Hematopoietic multipotent progenitor cell (in vitro differentiated cells): ENCODE data around the gene THOP1. TPM values are rescaled to one million over a fixed set of nuclear protein-coding genes. Genes with fewer than 3 reads are reported as not detected.

ENCODE experiments used
- DNase-seq, 3 donors: peaks; one replicate each; pipeline ENCODE4 v3.0.0-alpha.2; 2011 to 2015; ENCODE audit warnings: low read depth in 2 of 3, low spot score in 2 of 3
- total RNA-seq: library from RNA; depleted of rRNA; stranded (reverse); fragments of >200 nt; gene quantifications from one replicate; pipeline ENCODE4 v1.2.3, GENCODE V29; 2012

THOP1 gene
- total RNA-seq, 1 donor: 102 TPM

- no peak for DNase-seq
Observed at GRCh38 chr19:2813235-2814160, 28.2 kb downstream of the THOP1 start.

- no peak for DNase-seq
Observed at GRCh38 chr19:2814426-2814825, 29.1 kb downstream of the THOP1 start.

GRCh38 chr19:2815191-2815614 lies 29.9 kb downstream of the THOP1 start:
- DNase-seq: no peak

GRCh38 chr19:2815923-2816322 lies 30.6 kb downstream of the THOP1 start:
- DNase-seq: no peak

DNA sequence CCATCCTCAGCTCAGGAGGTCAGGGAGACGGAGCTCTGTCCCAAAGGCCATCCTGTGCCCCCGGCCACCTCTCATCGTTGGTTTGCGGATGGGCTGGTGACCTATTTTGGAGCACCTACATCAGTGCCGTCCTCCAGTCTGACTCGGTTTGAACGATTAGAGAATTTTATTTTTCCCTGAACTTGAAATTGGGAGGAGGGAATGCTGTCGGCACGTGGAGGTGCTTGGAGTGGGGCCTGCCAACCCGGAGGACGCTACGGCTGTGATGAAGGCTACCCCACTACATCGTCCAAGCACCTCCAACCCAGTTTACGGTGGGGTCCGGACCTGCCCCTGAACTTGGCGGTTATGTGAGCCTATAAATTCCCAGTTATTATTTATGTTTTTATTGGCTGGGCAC lies 31.3 kb downstream of the THOP1 start:
- DNase-seq: no peak

DNA sequence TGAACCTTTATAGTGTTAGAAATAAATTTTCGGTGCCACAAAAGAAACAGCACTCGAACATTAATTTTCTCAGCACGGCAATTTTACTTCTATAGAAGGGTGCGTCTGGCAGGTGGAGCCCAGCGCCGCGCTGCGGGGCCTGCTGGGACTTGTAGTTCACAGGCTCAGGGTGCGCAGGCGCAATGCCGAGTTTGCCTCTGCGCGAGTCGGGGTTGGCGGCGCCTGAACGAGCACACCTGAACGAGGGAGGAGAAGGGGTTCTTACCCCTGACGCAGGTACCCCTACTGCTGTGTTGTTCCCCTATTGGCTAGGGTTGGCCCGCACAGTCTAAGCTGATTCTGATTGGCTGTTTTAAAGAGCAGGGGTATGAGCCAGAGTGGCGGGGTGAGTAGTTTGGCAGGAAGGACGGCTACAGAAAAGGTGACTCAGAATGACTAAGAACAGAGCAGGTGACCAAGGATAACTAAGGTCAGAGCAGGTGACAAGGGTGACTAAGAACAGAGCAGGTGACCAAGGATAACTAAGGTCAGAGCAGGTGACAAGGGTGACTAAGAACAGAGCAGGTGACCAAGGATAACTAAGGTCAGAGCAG lies 32.0 kb downstream of the THOP1 start:
- DNase-seq: peak in 1 of 3 donors; percentile 26

- peak; percentile 95 to 98 (median 98) for DNase-seq
Observed at GRCh38 chr19:2819540-2820111, 34.3 kb downstream of the THOP1 start, which contains the start of gene ZNF554. ZNF554 (plus strand) TSS chr19:2819868; CDS start chr19:2820072, 204 bp downstream.

- peak in 1 of 3 donors; percentile 46 for DNase-seq
Observed at GRCh38 chr19:2820112-2820702, 34.9 kb downstream of the THOP1 start.

- DNase-seq: no peak
Observed at GRCh38 chr19:2822846-2823245, 37.5 kb downstream of the THOP1 start.

DNA sequence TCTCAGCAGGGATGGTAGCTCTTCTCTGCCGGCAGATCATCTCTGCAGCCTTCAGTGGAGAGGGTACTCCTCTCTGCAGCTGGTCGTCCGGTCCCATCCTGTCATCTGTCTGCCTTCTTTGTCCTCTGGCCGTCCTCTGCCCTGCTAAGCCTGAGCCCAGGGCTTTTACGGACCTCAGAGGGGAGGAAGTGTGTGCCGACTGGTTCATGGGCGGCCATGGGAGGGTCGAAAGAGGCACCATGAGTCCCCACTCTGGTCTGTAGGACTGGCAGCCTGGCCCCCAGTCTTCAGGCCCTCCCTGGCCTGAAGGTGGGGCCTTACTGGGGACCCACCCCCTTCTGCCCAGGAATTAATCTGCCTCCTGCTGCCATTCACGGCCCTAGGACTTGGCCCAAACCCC lies 38.3 kb downstream of the THOP1 start:
- no peak for DNase-seq

DNA sequence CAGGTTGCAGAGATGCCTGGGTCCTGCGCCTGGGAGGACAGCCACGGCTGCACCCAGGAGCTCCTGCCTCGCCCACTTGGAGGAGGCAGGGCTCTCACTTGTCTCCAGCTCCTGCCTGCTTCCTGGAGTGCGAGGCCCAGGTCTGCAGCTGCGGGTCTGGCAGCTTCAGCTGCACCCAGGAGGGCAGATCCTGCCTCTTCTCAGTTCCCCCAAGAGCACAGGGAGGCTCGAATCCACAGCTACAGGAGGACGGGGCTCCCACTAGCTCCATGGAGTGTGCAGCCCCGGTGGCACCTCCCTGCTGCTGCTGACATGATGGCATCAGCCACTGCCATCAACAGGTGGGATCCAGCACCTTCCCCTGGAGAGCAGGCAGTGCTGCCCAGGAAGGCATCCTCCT lies 38.8 kb downstream of the THOP1 start:
- no peak for DNase-seq

DNA sequence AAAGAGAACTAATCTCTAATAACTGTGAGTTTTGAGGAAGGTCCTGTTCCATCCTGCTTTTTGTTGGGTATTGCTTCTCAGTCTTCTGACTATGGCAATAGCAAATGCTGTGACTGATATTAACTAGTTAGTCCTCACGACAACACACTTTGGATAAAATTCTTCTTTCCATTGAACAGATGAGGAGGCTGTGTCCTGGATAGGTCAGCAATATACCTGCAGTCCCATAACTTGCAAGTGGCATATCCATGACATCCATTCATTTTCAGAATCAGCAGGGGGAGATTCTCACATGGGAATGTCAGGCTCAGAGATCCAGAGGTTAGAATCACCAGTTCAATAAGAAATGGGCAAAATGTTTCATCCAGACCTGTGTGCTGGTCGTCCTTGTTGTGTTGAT lies 41.7 kb downstream of the THOP1 start:
- DNase-seq: no peak

DNA sequence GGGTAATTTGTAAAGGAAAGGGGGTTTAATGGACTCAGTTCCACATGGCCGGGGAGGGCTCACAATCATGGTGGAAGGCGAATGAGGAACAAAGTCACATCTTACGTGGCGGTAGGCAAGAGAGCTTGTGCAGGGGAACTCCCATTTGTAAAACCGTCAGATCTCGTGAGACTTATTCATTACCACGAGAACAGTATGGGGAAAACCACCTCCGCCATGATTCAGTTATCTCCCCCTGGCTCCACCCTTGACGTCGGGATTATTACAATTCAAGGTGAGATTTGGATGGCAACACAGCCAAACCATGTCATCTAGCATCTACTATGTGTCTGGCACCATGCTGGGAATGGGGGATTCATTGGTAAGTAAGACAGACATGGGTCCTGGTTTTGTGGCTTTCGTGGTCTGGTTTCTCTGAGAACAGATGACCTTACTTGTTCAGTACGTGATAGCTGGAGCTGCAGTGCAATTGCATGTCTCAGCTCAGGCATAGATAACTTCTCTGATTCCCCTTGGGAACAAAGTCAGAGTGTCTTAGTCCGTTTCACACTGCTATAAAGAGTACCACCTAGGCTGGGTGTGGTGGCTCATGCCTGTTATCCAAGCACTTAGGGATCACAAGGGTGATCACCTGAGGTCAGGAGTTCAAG lies 42.7 kb downstream of the THOP1 start:
- no peak for DNase-seq

GRCh38 chr19:2834294-2834871 lies 49.1 kb downstream of the THOP1 start:
- DNase-seq: peak in 1 of 3 donors; percentile 12

DNA sequence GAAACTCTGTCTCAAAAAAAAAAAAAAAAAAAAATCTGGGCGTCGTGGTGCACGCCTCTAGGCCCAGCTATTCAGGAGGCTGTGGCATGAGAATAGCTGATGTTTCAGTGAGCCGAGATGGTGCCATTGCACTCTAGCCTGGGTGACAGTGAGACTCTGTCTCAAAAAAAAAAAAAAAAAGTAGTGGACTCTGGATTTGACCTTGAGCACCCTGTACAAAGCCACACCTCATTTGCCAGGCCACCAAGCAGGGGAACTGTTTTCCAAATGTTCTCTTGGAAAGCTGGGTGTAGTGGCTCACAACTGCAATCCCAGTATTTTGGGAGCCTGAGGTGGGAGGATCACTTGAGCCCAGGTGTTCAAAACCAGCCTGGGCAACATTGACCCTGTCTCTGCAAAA lies 52.1 kb downstream of the THOP1 start:
- no peak for DNase-seq

DNA sequence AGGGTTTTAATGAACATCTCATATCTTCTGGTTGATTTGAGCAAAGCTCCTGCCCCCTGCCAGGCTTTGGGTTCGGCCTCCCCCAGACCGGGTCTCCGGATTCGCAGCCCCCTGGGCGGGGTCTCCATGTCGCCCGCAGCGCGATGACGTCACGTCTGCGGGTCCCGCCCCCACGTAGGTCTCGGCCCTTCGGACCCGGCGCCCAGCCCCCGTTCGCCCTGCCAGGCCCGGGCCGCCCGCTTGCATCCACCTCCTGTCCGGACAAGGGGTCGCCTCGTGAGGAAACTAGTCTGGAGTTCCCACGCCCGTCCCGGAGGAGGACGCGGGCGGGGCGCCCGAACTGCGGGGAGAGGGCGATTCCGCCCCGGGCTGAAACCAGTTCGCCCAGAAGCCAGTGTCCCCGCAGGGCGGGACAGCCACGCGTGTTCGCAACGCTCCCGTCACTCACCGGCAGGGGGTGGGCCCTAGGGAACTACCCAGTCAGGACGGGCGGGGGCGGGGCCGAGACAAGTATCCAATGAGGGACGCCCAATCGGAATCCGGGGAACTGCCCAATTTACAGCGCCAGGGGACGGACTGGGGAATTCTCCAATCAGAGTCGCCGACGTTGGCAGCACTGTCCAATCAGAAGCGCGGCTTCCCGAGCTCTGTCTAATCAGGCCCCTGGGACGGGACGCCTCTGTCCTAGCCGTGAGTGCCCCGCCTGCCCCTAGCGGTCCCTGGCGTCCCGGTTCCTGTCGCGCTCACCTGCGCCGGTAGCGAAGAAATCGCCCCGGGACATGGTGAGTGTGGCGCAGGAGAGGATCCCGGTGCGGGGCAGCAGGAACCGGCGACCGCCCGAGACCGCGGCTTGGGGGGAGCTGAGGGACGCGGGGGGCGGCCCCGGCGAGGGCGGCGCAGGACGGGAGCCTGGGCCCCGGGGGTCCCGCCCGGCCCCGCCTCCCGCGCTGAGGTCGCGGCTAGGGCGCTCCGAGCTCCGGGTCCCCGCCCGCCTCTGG lies 55.8 kb downstream of the THOP1 start, which contains the start of gene ZNF555:
Gene ZNF555, plus strand, starts transcription at position 682 of the 998 bp plus-strand sequence. Its CDS starts 98 bp downstream, at position 780.
- DNase-seq: peak; percentile 91 to 100 (median 100)

GRCh38 chr19:2841855-2842574 lies 56.7 kb downstream of the THOP1 start:
- DNase-seq: peak in 1 of 3 donors; percentile 21

DNA sequence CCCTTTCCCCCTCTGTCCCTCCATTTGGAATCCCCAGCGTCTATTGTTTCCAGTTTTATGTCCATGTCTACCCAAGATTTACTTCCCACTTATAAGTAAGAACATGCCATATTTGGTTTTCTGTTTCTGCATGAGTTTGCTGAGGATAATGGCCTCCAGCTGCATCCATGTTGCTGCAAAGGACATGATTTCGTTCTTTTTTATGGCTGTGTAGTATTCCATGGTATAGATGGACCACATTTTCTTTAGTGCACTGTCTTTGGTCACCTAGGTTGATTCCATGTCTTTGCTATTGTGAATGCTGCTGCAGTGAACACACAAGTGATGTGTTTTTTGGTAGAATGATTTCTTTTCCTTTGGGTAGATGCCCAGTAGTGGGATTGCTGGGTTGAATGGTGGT lies 59.8 kb downstream of the THOP1 start:
- no peak for DNase-seq
